ENCODE data around the gene CPT1B. TPM values are rescaled to one million over a fixed set of nuclear protein-coding genes. Genes with fewer than 3 reads are reported as not detected.

Gene CPT1B
- total RNA-seq, 4 donors from 2014 or later, result 4.7 to 12.0 (median 6.8) TPM

- WGBS, 2 donors, result 6 to 13% methylated on average over 16 to 42 of the region's 56 CpGs
- peak; percentile 76 to 97 for DNase-seq (ENCODE audit: low spot score in 2 of 2)
- intact Hi-C loops (cut with DNase I; ENCODE audit: low total_unique reads), result no loop called here
- H3K4me3 ChIP-seq (ENCODE audit: low read depth, poor library complexity, severe bottlenecking), result peak overlapping the region; percentile 61
- TF ChIP-seq POLR2A (IDR thresholded peaks at IDR 0.05) (no peak), CTCF (IDR thresholded peaks at IDR 0.05) (no peak)
These were observed 46.1 kb downstream of the CPT1B start for GRCh38 chr22:50531962-50532674.

GRCh38 chr22:50531546-50531961 lies 46.7 kb downstream of the CPT1B start:
- TF ChIP-seq CTCF (IDR thresholded peaks at IDR 0.05) (no peak), POLR2A (IDR thresholded peaks at IDR 0.05) (no peak)
- peak overlapping the region; percentile 61 for H3K4me3 ChIP-seq (ENCODE audit: low read depth, poor library complexity, severe bottlenecking)
- peak; percentile 56 to 94 for DNase-seq (ENCODE audit: low spot score in 2 of 2)
- intact Hi-C loops (cut with DNase I; ENCODE audit: low total_unique reads), result no loop called here
- 0% methylated on average over 25 to 34 of the region's 44 CpGs for WGBS, 2 donors

GRCh38 chr22:50530877-50531545 lies 47.2 kb downstream of the CPT1B start:
- WGBS, 2 donors, result 2 to 6% methylated on average over 33 to 41 of the region's 53 CpGs
- H3K4me3 ChIP-seq (ENCODE audit: low read depth, poor library complexity, severe bottlenecking), result peak overlapping the region; percentile 61
- TF ChIP-seq POLR2A (IDR thresholded peaks at IDR 0.05), result peak in 1 of 2 donors; percentile 23
- no peak for TF ChIP-seq CTCF (IDR thresholded peaks at IDR 0.05)
- intact Hi-C loops (cut with DNase I; ENCODE audit: low total_unique reads), result no loop called here
- peak; percentile 88 to 98 for DNase-seq (ENCODE audit: low spot score in 2 of 2)

- intact Hi-C loops (cut with DNase I; ENCODE audit: low total_unique reads), result no loop called here
- WGBS, 2 donors, result 0% methylated on average over 7 to 19 of the region's 21 CpGs
- peak overlapping the region; percentile 61 for H3K4me3 ChIP-seq (ENCODE audit: low read depth, poor library complexity, severe bottlenecking)
- no peak for DNase-seq (ENCODE audit: low spot score in 2 of 2)
- TF ChIP-seq POLR2A (IDR thresholded peaks at IDR 0.05), result no peak
- TF ChIP-seq CTCF (IDR thresholded peaks at IDR 0.05), result no peak
These were observed 47.7 kb downstream of the CPT1B start for GRCh38 chr22:50530580-50530876.

- intact Hi-C loops (cut with DNase I; ENCODE audit: low total_unique reads), result no loop called here
- H3K4me3 ChIP-seq (ENCODE audit: low read depth, poor library complexity, severe bottlenecking), result peak within 1 kb of the TSS; percentile 61
- peak; percentile 77 to 97 for DNase-seq (ENCODE audit: low spot score in 2 of 2)
- WGBS, 2 donors, result 0% methylated on average over 20 to 72 of the region's 92 CpGs
- TF ChIP-seq CTCF (IDR thresholded peaks at IDR 0.05), result peak in 1 of 3 donors; percentile 18
- peak in 1 of 2 donors; percentile 2 for TF ChIP-seq POLR2A (IDR thresholded peaks at IDR 0.05)
These were observed 48.2 kb downstream of the CPT1B start, which contains the start of gene TYMP for GRCh38 chr22:50529897-50530579. TSS of gene TYMP (minus strand) at chr22:50530012. CDS start at chr22:50529709, 303 bp downstream.

Data from lower leg skin (tissue), 4 donors.